OCI-LY7 (cell line): Measurements from ENCODE around the gene GPR89B.
"Not testable (repeated sequence)": the region's sequence is repeated elsewhere in the genome, so short reads cannot be mapped to it uniquely, and the experiment has no call there.

ENCODE experiments used
- CTCF ChIP-seq: fragments of 200-600 bp; sonication (generic); conservative IDR thresholded peaks from 2 replicates; pipeline ENCODE4 v1.5.1; 2014; ENCODE audit warnings: mild to moderate bottlenecking, antibody characterized with exemption, low read length, moderate library complexity, mixed read lengths
- EZH2phosphoT487 ChIP-seq: fragments of 200-600 bp; sonication (generic); IDR thresholded peaks from 2 replicates; pipeline ENCODE4 v1.6.1; 2018; ENCODE audit warnings: low read depth, borderline replicate concordance, mild to moderate bottlenecking, mixed run types, antibody characterized with exemption, low read length, moderate library complexity, mixed read lengths

- not testable (repeated sequence) for TF ChIP-seq EZH2phosphoT487, CTCF
Measured at GRCh38 chr1:147940456-147940855, 12.2 kb downstream of the GPR89B start.
